CD14-positive monocyte (primary cell): ENCODE data around the gene INO80B. TPM values are rescaled to one million over a fixed set of nuclear protein-coding genes. Genes with fewer than 3 reads are reported as not detected.

Experiments used
- DNase-seq, 3 donors: peaks; one replicate each; pipeline ENCODE4 v3.0.0-alpha.2; 2011 to 2022
- H2AFZ ChIP-seq: 2 replicates; pipeline ENCODE4 v1.6.0; 2012; ENCODE audit warnings: mild to moderate bottlenecking, low read depth, low read length, inconsistent platforms; ENCODE audit not compliant: insufficient read depth, poor library complexity, severe bottlenecking
- H3K27ac ChIP-seq, 2 donors: 1 replicate in 1 of 2; 2 replicates in 1 of 2; pipeline ENCODE4 v1.5.1; 2012 to 2013; ENCODE audit warnings: low read length in 2 of 2, control low read depth in 1 of 2, inconsistent platforms in 1 of 2, low read depth in 1 of 2, mild to moderate bottlenecking in 1 of 2
- H3K27me3 ChIP-seq, 2 donors: one replicate each; pipeline versions ENCODE4 v1.6.0 to v1.6.1; 2011 to 2013; ENCODE audit warnings: low read length in 2 of 2; ENCODE audit not compliant: control insufficient read depth in 2 of 2, insufficient read depth in 2 of 2
- H3K36me3 ChIP-seq, 2 donors: replicated peaks in 1 of 2; 1 replicate in 1 of 2; 2 replicates in 1 of 2; pipeline versions ENCODE4 v1.5.1 to v1.6.1; 2012 to 2013; ENCODE audit warnings: low read length in 2 of 2, control low read depth in 1 of 2, inconsistent platforms in 1 of 2, mild to moderate bottlenecking in 1 of 2; ENCODE audit not compliant: insufficient read depth in 2 of 2, control insufficient read depth in 1 of 2
- H3K4me1 ChIP-seq, 2 donors: 1 replicate in 1 of 2; 2 replicates in 1 of 2; pipeline versions ENCODE4 v1.5.1 to v1.6.1; 2012 to 2013; ENCODE audit warnings: low read length in 2 of 2, control low read depth in 1 of 2, inconsistent platforms in 1 of 2, mild to moderate bottlenecking in 1 of 2, moderate library complexity in 1 of 2; ENCODE audit not compliant: insufficient read depth in 2 of 2, control insufficient read depth in 1 of 2
- H3K4me2 ChIP-seq: replicated peaks from 2 replicates; pipeline ENCODE3; 2012; ENCODE audit warnings: low read length, moderate library complexity, mild to moderate bottlenecking; ENCODE audit not compliant: poor library complexity, severe bottlenecking; ENCODE audit errors: extremely low read depth
- H3K4me3 ChIP-seq, 3 experiments: fragments of 200-600 bp in 1 of 3; sonication (generic) in 1 of 3; replicated peaks in 1 of 3; 1 replicate in 2 of 3; 2 replicates in 1 of 3; pipeline ENCODE4 v1.5.1; 2011 to 2013; ENCODE audit warnings: low read length in 3 of 3, mild to moderate bottlenecking in 3 of 3, control low read depth in 2 of 3, low read depth in 2 of 3, inconsistent platforms in 1 of 3, moderate library complexity in 1 of 3
- H3K79me2 ChIP-seq: 2 replicates; pipeline ENCODE4 v1.6.0; 2012; ENCODE audit warnings: mild to moderate bottlenecking, control low read depth, inconsistent platforms, low read length, moderate library complexity; ENCODE audit not compliant: insufficient read depth
- H3K9ac ChIP-seq: 2 replicates; pipeline ENCODE4 v1.6.0; 2017; ENCODE audit warnings: low read length, mild to moderate bottlenecking; ENCODE audit not compliant: insufficient read depth, poor library complexity, severe bottlenecking
- H3K9me3 ChIP-seq, 2 donors: replicated peaks in 1 of 2; 1 replicate in 1 of 2; 2 replicates in 1 of 2; pipeline versions ENCODE4 v1.5.1 to v1.6.1; 2012 to 2013; ENCODE audit warnings: low read length in 2 of 2, control low read depth in 1 of 2; ENCODE audit not compliant: control insufficient read depth in 1 of 2, insufficient read depth in 1 of 2
- H4K20me1 ChIP-seq: 2 replicates; pipeline ENCODE4 v1.6.0; 2012; ENCODE audit warnings: mild to moderate bottlenecking, low read length, control low read depth, moderate library complexity; ENCODE audit not compliant: insufficient read depth
- H3K27ac Mint-ChIP-seq, 7 donors: one replicate each; pipeline ENCODE4 v1.8.0; 2020; ENCODE audit warnings: mild to moderate bottlenecking in 7 of 7, mixed read lengths in 7 of 7, moderate library complexity in 6 of 7, inconsistent platforms in 2 of 7
- H3K27me3 Mint-ChIP-seq, 3 donors: one replicate each; pipeline ENCODE4 v1.8.0; 2021 to 2022; ENCODE audit warnings: low read depth in 3 of 3, mild to moderate bottlenecking in 3 of 3, mixed read lengths in 3 of 3, moderate library complexity in 3 of 3, inconsistent platforms in 1 of 3
- H3K36me3 Mint-ChIP-seq, 2 donors: one replicate each; pipeline ENCODE4 v1.8.0; 2020; ENCODE audit warnings: mixed read lengths in 2 of 2, inconsistent platforms in 1 of 2, mild to moderate bottlenecking in 1 of 2
- H3K4me1 Mint-ChIP-seq: one replicate; pipeline ENCODE4 v1.8.0; 2020; ENCODE audit warnings: mild to moderate bottlenecking, mixed read lengths
- H3K4me3 Mint-ChIP-seq, 2 donors: one replicate each; pipeline ENCODE4 v1.8.0; 2020; ENCODE audit warnings: mild to moderate bottlenecking in 2 of 2, mixed read lengths in 2 of 2, moderate library complexity in 1 of 2
- H3K9me3 Mint-ChIP-seq, 7 donors: one replicate each; pipeline ENCODE4 v1.8.0; 2020 to 2022; ENCODE audit warnings: mixed read lengths in 7 of 7, mild to moderate bottlenecking in 6 of 7, moderate library complexity in 6 of 7, inconsistent platforms in 2 of 7
- WGBS: methylation state at CpG from one replicate; pipeline ENCODE4 v1.1.5; 2013; ENCODE audit warnings: missing lambda C conversion rate; ENCODE audit not compliant: insufficient coverage; 5-methylcytosine and 5-hydroxymethylcytosine counted together
- intact Hi-C, 2 donors: fragments of 100-400 bp; cut with micrococcal nuclease; formaldehyde crosslinking; loops; one replicate each; pipeline versions ENCODE4 v1.15.0 to v1.15.1; 2023
- polyA plus RNA-seq, 3 donors: library from polyadenylated mRNA; depleted of rRNA in 1 of 3; unstranded in 2 of 3; stranded (reverse) in 1 of 3; fragments of 300-500 nt in 2 of 3; fragments of >200 nt in 1 of 3; fragmentation: Illumina TruSeq in 2 of 3; gene quantifications; 1 replicate in 2 of 3; 2 replicates in 1 of 3; pipeline ENCODE4 v1.2.3, GENCODE V29; 2012 to 2021
- TF ChIP-seq, protein P1 (sequence below): fragments of 200-600 bp; IDR thresholded peaks from one replicate; pipeline ENCODE4 v1.8.0; 2022; ENCODE audit warnings: antibody characterized with exemption, mild to moderate bottlenecking

INO80B gene
- polyA plus RNA-seq, 3 donors: 4.8 to 48.7 (median 4.8) TPM

DNA sequence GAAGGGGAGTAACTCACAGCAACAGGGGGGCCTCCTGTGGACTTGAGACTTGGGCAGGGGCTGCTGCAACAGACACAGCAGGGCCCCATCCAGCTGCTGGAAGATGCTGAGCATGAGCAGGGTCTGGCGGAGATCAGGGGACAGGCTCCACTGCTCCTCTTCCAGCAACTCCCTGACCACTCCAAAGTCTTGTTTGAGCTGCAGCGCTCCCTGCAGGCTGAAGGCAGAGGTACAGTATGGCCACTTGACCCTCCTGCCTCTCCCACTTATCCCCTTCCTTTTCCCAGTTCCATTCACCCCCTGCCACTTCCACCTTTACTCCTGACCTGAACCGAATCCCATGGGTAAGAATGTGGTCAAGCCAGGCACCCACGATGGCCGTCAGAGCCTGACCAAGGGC, 20.0 kb downstream of the INO80B start:
- Histone ChIP-seq H3K4me2 (no peak overlapping the region), H3K27ac (no peak overlapping the region), H3K36me3 (peaks cover 14 to 24% of the 10 kb centered on the region in 2 donors), H4K20me1 (peaks cover 8% of the 10 kb centered on the region), H3K27me3 (no peaks in the 10 kb centered on the region), H3K79me2 (peaks cover 22% of the 10 kb centered on the region), H3K9ac (no peak overlapping the region), H3K9me3 (no peaks in the 10 kb centered on the region), H3K4me3 (no peak overlapping the region), H3K4me1 (peaks cover 35 to 41% of the 10 kb centered on the region in 2 donors), H2AFZ (no peak overlapping the region)
- H3K27me3 Mint-ChIP-seq: peaks cover 0 to 2% (median 2%) of the 10 kb centered on the region in 3 donors
- peaks cover 0 to 3% (median 0%) of the 10 kb centered on the region in 7 donors for H3K9me3 Mint-ChIP-seq
- peaks cover 23 to 41% of the 10 kb centered on the region in 2 donors for H3K36me3 Mint-ChIP-seq
- 93% methylated on average over 5 of the region's 5 CpGs for WGBS
- H3K4me3 Mint-ChIP-seq: no peak overlapping the region
- DNase-seq: no peak
- TF ChIP-seq, protein P1, sequence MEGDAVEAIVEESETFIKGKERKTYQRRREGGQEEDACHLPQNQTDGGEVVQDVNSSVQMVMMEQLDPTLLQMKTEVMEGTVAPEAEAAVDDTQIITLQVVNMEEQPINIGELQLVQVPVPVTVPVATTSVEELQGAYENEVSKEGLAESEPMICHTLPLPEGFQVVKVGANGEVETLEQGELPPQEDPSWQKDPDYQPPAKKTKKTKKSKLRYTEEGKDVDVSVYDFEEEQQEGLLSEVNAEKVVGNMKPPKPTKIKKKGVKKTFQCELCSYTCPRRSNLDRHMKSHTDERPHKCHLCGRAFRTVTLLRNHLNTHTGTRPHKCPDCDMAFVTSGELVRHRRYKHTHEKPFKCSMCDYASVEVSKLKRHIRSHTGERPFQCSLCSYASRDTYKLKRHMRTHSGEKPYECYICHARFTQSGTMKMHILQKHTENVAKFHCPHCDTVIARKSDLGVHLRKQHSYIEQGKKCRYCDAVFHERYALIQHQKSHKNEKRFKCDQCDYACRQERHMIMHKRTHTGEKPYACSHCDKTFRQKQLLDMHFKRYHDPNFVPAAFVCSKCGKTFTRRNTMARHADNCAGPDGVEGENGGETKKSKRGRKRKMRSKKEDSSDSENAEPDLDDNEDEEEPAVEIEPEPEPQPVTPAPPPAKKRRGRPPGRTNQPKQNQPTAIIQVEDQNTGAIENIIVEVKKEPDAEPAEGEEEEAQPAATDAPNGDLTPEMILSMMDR: peak; percentile 31
- no peak overlapping the region for H3K27ac Mint-ChIP-seq
- intact Hi-C loops: no loop called here
- H3K4me1 Mint-ChIP-seq: peaks cover 35% of the 10 kb centered on the region

DNA sequence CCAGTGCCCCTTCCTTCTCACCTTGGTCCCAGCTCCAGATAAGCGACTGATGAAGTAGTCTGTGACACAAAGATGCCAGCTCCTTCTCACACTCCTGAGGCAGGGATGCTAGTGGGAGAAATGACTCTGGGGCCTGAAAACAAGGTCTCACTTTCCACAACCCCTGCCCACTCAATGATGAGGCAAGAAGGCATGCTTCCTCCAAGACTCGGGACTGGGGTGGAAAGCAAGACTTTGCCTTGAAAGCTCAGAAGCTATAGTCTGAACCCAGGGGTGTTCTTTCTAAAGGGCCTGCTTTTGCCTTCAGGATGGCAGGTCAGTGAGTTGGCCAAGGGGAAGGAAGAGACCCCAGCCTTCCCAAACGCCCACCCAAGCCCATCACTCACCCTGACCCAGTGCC, 26.5 kb downstream of the INO80B start:
- Mint-ChIP-seq H3K4me1 (peaks cover 40% of the 10 kb centered on the region), H3K4me3 (peak overlapping the region; percentile 100), H3K9me3 (no peaks in the 10 kb centered on the region), H3K27me3 (peaks cover 0 to 2% (median 0%) of the 10 kb centered on the region in 3 donors), H3K27ac (peak overlapping the region in 2 of 7 donors; percentile 37 to 42), H3K36me3 (peaks cover 25 to 41% of the 10 kb centered on the region in 2 donors)
- peaks cover 28% of the 10 kb centered on the region for H4K20me1 ChIP-seq
- no peak overlapping the region for H2AFZ ChIP-seq
- H3K4me2 ChIP-seq: peak overlapping the region; percentile 95
- H3K27me3 ChIP-seq: no peaks in the 10 kb centered on the region
- peaks cover 36 to 45% of the 10 kb centered on the region in 2 donors for H3K4me1 ChIP-seq
- intact Hi-C loops: loop anchor here in 1 of 2 donors (5.0 kb wide), 1 partner anchor 46 kb away; the partner anchor contains the start of genes AUP1, DQX1 and HTRA2
- H3K79me2 ChIP-seq: peaks cover 53% of the 10 kb centered on the region
- H3K4me3 ChIP-seq: peak overlapping the region in 2 of 3 experiments; percentile 86 to 94
- WGBS: no CpG with 5 or more reads among the region's 3 CpGs
- TF ChIP-seq, protein P1: no peak
- H3K9me3 ChIP-seq: no peaks in the 10 kb centered on the region
- no peak for DNase-seq
- peak overlapping the region; percentile 76 for H3K9ac ChIP-seq
- peaks cover 13 to 27% of the 10 kb centered on the region in 2 donors for H3K36me3 ChIP-seq
- peak overlapping the region in 1 of 2 donors; percentile 90 for H3K27ac ChIP-seq
